ENCODE results near the gene FLACC1.
"Not testable (repeated sequence)": the region's sequence is repeated elsewhere in the genome, so short reads cannot be mapped to it uniquely, and the experiment has no call there.

The FLACC1 gene

DNA sequence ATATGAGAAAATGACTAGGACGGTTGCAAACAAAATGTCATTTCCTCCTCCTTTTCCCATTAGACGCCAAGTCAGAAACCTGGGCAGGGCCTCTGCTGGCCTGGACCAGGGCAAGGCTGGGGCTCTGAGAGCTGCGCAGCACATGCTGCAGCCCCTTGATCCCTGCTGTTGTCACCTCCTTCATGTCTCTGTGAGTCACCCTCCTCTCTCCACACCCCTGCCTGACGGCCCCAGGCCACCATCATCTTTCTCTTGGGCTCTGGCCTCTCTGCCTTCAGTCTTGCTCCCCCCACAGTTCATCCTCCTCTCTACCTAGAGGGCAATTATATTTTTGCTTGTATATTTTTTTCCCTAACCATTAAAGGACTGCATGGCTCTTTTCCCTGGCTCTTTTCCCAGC is 10.0 kb downstream of the FLACC1 start:
- no peak for DNase-seq

DNA sequence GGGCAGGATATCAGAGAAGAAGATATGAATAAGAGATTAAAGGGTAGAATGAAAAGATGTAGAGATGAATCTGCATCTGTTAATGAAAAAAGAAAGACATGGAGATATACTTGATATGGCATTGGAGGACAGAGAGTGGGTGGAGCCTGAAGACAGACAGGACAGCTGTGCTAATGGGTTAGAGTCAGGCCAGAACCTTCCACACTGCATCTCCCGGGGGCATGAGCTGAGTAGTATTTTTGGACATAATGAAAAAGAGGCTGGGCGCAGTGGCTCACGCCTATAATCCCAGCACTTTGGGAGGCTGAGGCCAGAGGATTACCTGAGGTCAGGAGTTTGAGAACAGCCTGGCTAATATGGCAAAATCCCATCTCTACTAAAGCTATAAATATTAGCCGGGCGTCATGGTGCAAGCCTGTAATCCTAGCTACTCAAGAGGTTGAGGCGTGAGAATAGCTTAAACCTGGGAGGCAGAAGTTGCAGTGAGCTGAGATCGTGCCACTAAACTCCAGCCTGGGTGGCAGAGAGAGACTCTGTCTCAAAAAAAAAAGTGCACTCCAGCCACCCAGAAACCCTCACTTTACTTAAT is 11.4 kb downstream of the FLACC1 start:
- DNase-seq = no peak

DNA sequence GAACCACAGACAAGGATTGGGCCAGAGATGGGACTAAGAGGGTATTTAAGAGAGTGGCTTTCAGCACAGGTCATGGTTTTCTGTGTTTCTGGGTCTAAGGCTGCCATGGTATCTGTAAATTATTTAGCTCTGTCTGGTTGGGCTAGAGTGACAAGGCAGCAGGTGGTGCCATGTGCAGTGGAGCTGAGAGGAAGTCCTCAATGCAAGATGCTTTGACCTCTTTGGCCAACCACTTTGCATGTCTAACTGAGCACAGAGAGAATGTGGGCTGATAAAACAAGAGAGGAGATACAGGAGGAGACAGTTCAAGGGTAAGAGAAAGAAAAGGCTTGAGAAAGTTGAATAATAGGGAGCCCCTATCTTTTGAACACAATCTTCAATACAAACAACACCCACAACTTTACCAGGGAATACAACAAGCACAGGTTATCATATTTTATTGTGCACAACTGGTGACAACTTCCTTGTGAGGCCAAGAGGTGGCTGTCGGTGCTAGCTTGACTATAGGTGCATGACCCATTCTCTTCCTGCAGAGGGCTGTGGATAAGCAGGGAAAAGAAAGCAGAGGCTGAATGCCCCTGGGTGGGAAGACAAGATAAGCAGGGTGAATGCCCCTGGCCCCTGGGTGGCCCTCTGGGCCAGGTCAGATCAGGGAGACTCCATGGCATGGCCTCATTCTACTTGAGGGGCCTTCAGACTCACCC is 12.3 kb downstream of the FLACC1 start:
- no peak for DNase-seq

DNA sequence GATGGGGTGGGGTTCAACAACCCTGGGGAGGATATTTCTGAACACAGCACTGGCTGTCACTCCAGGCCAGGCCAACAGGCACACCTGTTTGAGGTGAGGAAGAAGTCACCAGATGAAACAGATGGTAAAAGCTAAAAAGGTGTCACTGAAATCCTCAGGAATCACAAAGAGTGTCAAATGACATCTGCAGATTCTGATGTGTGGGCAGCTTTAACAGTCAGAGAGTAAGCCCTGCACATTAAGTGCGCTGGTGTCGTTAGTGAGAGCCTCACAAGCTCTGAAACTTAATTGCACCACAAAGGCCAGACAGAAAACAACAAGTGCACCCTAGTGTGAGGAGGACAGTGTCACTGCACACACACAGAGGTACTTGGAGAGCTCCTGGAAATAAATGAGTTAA is 13.6 kb downstream of the FLACC1 start:
- DNase-seq = no peak

- no peak for DNase-seq
Observed at GRCh38 chr2:201342923-201343322, 14.2 kb downstream of the FLACC1 start.

GRCh38 chr2:201329409-201329808 is 27.7 kb downstream of the FLACC1 start:
- DNase-seq = no peak

GRCh38 chr2:201327678-201328077 is 29.5 kb downstream of the FLACC1 start:
- no peak for DNase-seq

DNA sequence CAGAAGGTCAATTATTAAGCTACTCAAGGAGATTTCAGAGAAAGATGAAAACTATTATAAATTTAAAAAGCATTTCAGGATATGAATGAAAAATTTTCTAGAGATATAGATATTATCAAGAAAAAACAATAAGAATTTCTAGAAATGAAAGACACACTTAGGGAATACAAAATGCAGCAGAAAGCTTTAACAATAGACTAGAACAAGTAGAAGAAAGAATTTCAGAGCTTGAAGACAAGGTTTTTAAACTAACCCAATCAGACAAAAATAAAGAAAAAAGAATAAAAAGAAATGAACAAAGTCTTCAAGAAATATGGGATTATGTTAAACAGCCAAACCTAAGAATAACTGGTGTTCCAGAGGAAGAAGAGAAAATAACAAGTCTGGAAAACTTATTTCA is 34.4 kb downstream of the FLACC1 start:
- DNase-seq = no peak

GRCh38 chr2:201320701-201321100 is 36.4 kb downstream of the FLACC1 start:
- DNase-seq = no peak

GRCh38 chr2:201320257-201320656 is 36.9 kb downstream of the FLACC1 start:
- DNase-seq = no peak

- no peak for DNase-seq
Observed at GRCh38 chr2:201319511-201319910, 37.6 kb downstream of the FLACC1 start.

- DNase-seq = no peak
Observed at GRCh38 chr2:201313362-201313761, 43.8 kb downstream of the FLACC1 start.

DNA sequence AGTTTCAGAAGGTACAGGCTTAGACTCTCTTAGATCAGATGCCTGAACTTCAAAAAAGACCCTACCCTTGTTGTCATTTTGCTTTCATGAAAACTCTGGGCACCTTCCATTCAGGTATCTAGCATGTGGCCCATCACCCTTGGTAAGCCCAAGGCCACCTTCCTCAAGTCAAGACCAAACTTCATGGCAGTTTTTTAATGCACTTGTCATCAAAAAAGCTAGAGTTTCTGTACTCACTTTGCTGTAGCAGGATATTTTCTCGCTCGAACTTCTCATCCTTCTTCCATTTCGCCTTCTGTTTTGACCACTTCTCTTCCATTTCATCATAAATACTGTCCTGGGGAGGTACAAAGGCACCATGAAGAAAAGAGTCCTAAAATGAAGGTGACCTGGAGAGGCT is 48.2 kb downstream of the FLACC1 start:
- DNase-seq = no peak

DNA sequence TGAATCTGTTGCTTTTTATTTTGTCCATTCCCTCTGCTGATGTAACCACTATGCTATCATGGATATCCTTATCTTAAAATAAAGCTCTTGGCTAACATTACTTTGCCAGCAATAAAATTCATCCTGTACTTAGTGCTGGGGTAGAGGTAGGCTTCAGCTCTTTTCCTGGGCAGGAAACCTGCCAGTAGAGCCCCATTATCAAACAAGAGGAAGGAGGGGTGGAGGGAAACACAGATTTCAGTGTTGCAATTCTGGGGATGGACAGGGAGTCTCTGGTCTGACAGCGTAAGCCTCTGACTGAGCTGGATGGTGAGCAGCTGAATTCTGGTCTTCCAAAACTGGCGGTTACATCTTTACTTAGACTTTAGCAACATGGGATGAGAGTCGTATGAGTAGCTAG is 49.3 kb downstream of the FLACC1 start:
- DNase-seq = no peak

DNA sequence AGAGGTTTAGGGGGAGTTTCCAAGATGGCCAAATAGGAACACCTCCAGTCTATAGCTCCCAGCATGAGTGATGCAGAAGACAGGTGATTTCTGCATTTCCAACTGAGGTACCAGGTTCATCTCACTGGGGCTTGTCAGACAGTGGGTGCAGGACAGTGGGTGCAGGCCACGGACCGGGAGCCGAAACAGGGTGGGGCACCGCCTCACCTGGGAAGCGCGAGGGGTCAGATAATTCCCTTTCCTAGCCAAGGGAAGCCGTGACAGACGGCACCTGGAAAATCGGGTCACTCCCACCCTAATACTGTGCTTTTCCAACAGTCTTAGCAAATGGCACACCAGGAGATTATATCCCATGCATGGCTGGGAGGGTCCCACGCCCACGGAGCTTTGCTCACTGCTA is 57.2 kb downstream of the FLACC1 start:
- DNase-seq = not testable (repeated sequence)

GRCh38 chr2:201298462-201299052 is 58.6 kb downstream of the FLACC1 start:
- no peak for DNase-seq

GRCh38 chr2:201290457-201291148 is 66.5 kb downstream of the FLACC1 start:
- not testable (repeated sequence) for DNase-seq

GRCh38 chr2:201285499-201285898 is 71.6 kb downstream of the FLACC1 start:
- no peak for DNase-seq

DNA sequence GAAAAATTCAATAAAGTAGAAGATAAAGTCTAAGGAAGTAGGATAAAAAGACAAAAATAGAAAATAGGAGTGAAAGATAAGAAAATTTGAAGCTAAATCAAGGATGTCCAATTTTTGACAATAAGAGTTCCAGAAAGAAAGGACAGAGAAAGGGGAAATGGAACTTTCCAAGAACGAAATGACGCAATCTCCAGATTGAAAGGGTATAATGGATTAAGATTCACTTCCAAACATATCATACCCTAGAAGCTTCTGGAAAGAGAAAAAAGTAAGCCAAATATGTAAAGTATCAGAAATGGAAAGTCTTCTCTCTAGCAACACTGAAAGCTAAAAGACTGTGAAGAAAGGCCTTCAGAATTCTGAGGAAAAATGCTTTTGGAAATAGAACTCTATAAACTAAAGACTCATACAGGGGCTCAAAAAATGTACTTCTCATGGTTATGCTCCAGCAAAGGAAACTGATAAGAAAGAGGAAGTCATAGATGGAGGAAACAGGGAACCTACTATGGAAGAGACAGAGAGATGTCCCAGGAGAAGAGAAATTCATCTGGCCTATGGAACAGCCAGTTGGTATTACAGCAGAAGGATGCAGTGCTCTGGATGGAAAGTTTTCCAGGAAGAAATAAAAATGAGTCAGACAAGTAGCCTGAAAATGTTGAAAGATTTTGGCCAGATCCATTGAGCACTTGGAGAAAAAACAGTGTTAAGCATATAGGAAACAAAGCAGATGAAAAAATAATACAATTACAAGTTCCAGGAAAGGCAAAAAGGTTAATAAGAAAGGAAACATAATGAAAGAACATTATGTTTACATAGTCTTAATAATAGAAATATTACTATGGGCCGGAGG is 76.7 kb downstream of the FLACC1 start:
- DNase-seq = no peak

DNA sequence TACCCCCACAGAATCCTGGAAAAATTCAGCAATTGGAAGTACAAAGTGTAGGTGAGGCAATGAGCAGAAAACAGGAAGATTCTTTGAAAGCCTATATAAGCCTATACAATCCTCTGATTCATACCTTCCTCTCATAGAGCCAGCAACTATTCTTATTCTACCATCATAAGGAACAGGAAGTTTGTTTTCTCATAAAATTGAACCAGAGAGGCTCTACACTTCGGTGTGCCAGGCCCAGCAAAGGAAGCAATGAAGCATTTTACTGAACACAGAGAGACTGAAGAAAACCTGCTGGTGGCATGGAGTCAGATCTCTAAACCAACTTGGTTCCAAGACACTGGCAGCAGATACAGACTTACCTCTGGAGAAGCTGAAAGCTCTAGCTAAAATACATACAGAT is 78.1 kb downstream of the FLACC1 start:
- DNase-seq = no peak

DNA sequence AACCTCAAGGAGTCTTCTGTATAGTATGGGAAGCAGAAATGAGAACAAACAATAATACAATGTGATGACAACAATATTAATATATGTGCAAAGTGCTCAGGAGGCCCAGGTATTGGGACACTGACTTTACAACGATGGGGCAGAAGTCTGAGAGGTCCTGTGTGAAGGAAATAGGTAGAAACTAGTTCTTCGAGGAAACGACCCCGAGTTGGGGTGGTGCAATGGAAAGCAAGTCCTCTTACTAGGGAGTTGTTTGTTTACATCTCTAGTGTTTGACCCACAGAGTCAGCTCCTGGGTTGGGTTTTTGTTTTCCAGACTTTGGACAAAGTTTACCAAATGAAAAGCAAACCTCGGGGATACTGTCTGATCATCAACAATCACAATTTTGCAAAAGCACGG is 80.6 kb downstream of the FLACC1 start:
- DNase-seq = no peak

- DNase-seq = no peak
Observed at GRCh38 chr2:201275990-201276389, 81.2 kb downstream of the FLACC1 start.

DNA sequence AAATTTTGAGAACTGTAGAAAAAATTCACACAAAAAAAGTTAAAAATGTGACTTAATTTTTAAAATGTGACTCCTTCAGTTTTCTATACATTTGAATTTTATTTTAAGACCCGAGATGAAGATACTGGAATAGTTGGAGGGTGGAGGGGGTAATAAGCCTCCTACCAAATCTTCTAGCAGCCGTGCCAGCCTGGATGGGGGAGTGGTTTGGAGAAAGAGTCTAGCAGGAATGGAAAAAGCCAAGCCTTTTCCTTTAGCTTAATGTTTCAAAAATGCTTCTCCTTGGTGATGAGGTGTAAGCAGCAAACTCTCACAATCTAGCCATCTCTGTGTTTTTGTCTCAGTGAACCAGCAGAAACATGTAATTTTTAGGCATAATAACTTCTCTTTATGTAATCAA is 82.1 kb downstream of the FLACC1 start:
- no peak for DNase-seq
